Esophagus squamous epithelium (tissue), 5 donors: ENCODE data around the gene DOCK1. TPM values are rescaled to one million over a fixed set of nuclear protein-coding genes. Genes with fewer than 3 reads are reported as not detected.

Experiments used
- DNase-seq: peaks from one replicate; lab custom pipeline; 2025; lab: John Stamatoyannopoulos, UW
- H3K27ac ChIP-seq, 4 donors: fragments of 200-600 bp; sonication (generic); one replicate each; pipeline ENCODE4 v1.5.1; 2016 to 2019; ENCODE audit warnings: mild to moderate bottlenecking in 1 of 4
- H3K27me3 ChIP-seq, 4 donors: fragments of 200-600 bp; sonication (generic); 1 replicate in 3 of 4; 2 replicates in 1 of 4; pipeline versions ENCODE4 v1.5.1 to v1.6.0; 2017 to 2021; ENCODE audit warnings: antibody characterized with exemption in 1 of 4
- H3K36me3 ChIP-seq, 3 donors: fragments of 200-600 bp; sonication (generic); one replicate each; pipeline ENCODE4 v1.5.1; 2016 to 2019
- H3K4me1 ChIP-seq, 3 donors: fragments of 200-600 bp; sonication (generic); one replicate each; pipeline ENCODE4 v1.5.1; 2017 to 2019
- H3K4me3 ChIP-seq, 4 donors: fragments of 200-600 bp; sonication (generic); 1 replicate in 3 of 4; 2 replicates in 1 of 4; pipeline ENCODE4 v1.5.1; 2016 to 2019; ENCODE audit warnings: mild to moderate bottlenecking in 2 of 4, moderate library complexity in 1 of 4
- H3K9me3 ChIP-seq, 3 donors: fragments of 200-600 bp; sonication (generic); one replicate each; pipeline ENCODE4 v1.5.1; 2016 to 2019
- POLR2A ChIP-seq, 4 donors: fragments of 450-650 bp; IDR thresholded peaks; one replicate each; pipeline ENCODE4 v1.6.1; 2017; ENCODE audit warnings: antibody characterized with exemption in 4 of 4, mild to moderate bottlenecking in 4 of 4, moderate library complexity in 3 of 4
- WGBS, 2 donors: methylation state at CpG; one replicate each; pipeline ENCODE4 v1.1.5; 2018; 5-methylcytosine and 5-hydroxymethylcytosine counted together
- intact Hi-C: fragments of 100-400 bp; cut with DNase I; formaldehyde crosslinking; loops from one replicate; pipeline ENCODE4 v1.15.0; 2022
- total RNA-seq, 4 donors: library from RNA; depleted of rRNA; stranded (reverse); fragments of >200 nt; gene quantifications; one replicate each; pipeline ENCODE4 v1.1.0, GENCODE V29; 2016
- TF ChIP-seq, protein P1 (sequence below), 6 experiments: fragments of 450-650 bp in 4 of 6; fragments of 200-600 bp in 2 of 6; sonication (generic) in 2 of 6; IDR thresholded peaks; one replicate each; pipeline ENCODE4 v1.5.1; 2016 to 2019; ENCODE audit warnings: antibody characterized with exemption in 6 of 6, mild to moderate bottlenecking in 4 of 6, moderate library complexity in 4 of 6
- donor health status: DM: yes; HTN: yes; CAD: no.

Gene DOCK1
- total RNA-seq, 4 donors from 2014 or later, result 31.8 to 83.4 (median 49.8) TPM

DNA sequence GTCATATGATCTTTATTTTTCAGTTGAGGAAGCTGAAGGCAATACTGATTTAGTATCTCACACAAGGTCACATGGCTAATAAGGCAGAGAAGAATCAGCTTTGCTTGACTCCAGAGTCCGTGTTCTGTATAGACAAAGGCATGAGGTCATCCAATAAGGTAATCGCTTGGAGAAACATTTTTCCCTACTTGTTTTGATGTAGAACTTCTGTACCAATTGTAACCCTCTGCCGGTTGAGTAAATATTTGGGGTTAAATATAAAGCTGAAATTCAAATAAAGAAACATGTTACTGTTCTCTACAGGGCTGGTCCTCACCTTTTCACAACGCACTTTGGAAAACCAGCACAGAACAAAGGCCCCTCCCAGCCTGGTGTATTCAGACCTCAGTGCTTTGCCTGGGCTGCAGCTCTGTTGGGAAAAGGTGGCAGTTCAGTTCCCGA is 374.1 kb downstream of the DOCK1 start:
- H3K36me3 ChIP-seq, result peaks cover 0 to 11% (median 0%) of the 10 kb centered on the region in 3 donors
- no peaks in the 10 kb centered on the region for H3K27me3 ChIP-seq
- no peak for DNase-seq
- H3K4me3 ChIP-seq, result no peak overlapping the region
- TF ChIP-seq POLR2A (IDR thresholded peaks at IDR 0.05), result no peak
- TF ChIP-seq, protein P1, sequence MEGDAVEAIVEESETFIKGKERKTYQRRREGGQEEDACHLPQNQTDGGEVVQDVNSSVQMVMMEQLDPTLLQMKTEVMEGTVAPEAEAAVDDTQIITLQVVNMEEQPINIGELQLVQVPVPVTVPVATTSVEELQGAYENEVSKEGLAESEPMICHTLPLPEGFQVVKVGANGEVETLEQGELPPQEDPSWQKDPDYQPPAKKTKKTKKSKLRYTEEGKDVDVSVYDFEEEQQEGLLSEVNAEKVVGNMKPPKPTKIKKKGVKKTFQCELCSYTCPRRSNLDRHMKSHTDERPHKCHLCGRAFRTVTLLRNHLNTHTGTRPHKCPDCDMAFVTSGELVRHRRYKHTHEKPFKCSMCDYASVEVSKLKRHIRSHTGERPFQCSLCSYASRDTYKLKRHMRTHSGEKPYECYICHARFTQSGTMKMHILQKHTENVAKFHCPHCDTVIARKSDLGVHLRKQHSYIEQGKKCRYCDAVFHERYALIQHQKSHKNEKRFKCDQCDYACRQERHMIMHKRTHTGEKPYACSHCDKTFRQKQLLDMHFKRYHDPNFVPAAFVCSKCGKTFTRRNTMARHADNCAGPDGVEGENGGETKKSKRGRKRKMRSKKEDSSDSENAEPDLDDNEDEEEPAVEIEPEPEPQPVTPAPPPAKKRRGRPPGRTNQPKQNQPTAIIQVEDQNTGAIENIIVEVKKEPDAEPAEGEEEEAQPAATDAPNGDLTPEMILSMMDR (IDR thresholded peaks at IDR 0.05), result no peak
- intact Hi-C loops, result no loop called here
- H3K27ac ChIP-seq, result no peak overlapping the region
- no peaks in the 10 kb centered on the region for H3K9me3 ChIP-seq
- no peaks in the 10 kb centered on the region for H3K4me1 ChIP-seq
- WGBS, 2 donors, result 75 to 83% methylated on average over 5 of the region's 5 CpGs

DNA sequence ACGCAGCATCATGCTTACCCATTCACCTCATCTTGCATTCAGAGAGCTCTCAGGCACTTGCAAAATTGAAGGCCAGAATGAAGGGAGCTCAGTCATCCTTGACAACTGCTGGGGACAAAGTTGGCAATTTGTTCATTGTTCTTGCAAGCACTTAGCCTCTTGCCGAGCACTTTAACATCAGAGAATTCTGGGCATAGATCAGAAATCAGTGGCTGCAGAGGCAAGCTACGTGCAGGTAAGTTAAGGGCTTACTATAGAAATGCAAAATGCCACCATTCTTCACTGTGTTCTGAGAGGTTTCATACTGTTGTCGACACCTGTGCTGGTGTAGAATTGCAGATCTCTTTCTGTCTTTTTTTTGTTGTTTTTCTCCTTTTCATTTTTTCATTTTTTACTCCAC is 375.2 kb downstream of the DOCK1 start:
- no peak overlapping the region for H3K4me3 ChIP-seq
- H3K27me3 ChIP-seq, result no peaks in the 10 kb centered on the region
- intact Hi-C loops, result no loop called here
- DNase-seq, result no peak
- H3K9me3 ChIP-seq, result no peaks in the 10 kb centered on the region
- no peak overlapping the region for H3K27ac ChIP-seq
- no peaks in the 10 kb centered on the region for H3K4me1 ChIP-seq
- 87 to 98% methylated on average over 4 of the region's 4 CpGs for WGBS, 2 donors
- TF ChIP-seq POLR2A (IDR thresholded peaks at IDR 0.05), result no peak
- TF ChIP-seq, protein P1 (IDR thresholded peaks at IDR 0.05), result no peak
- peaks cover 0 to 11% (median 0%) of the 10 kb centered on the region in 3 donors for H3K36me3 ChIP-seq

DNA sequence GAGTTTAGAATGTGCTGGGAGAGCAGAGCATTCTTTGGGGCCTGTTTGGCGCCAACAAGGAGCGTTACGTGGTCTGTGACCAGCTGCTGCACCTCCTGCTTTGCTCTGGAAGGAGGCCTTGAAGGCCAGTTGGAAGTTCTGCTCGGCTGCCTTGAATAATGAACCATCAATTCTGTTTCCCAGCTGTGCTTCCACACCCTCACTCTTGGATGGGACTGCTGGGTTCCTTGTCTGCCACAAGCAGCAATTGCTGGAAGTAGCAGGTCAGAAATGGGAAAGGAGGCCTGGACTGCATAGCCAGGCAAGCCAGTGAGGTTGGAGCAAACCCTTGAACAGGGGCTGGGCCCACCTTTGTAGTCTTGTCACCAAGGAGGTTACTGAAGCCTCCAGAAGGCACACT is 377.8 kb downstream of the DOCK1 start:
- no peaks in the 10 kb centered on the region for H3K4me1 ChIP-seq
- H3K4me3 ChIP-seq, result no peak overlapping the region
- H3K27me3 ChIP-seq, result no peaks in the 10 kb centered on the region
- intact Hi-C loops, result no loop called here
- H3K36me3 ChIP-seq, result peaks cover 0 to 11% (median 0%) of the 10 kb centered on the region in 3 donors
- H3K9me3 ChIP-seq, result peaks cover 0 to 4% (median 0%) of the 10 kb centered on the region in 3 donors
- H3K27ac ChIP-seq, result no peak overlapping the region
- no peak for TF ChIP-seq POLR2A (IDR thresholded peaks at IDR 0.05)
- TF ChIP-seq, protein P1 (IDR thresholded peaks at IDR 0.05), result no peak
- WGBS, 2 donors, result 100% methylated on average over 1 of the region's 4 CpGs; no CpG with 5 or more reads in 1 of the 2 donors
- no peak for DNase-seq

DNA sequence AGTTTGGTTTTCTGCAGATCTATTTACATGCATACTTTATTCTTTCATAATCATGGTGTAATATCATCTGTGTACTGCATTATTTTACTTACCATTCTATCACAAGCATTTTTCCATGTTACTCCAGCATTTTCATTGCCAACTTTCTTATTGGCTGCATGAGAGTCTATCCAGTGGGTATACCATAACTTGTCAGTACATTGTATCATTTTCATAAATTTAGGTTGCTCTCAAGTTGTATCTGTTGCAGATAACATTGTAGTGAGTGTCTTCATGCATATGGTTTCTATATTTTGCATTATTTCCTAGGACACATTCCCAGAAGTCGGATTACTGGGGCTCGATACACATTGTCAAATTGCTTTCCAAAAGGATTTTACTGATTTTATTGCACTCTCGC is 378.3 kb downstream of the DOCK1 start:
- peaks cover 0 to 11% (median 0%) of the 10 kb centered on the region in 3 donors for H3K36me3 ChIP-seq
- intact Hi-C loops, result no loop called here
- TF ChIP-seq POLR2A (IDR thresholded peaks at IDR 0.05), result no peak
- TF ChIP-seq, protein P1 (IDR thresholded peaks at IDR 0.05), result no peak
- DNase-seq, result no peak
- WGBS, 2 donors, result 74 to 87% methylated on average over 3 of the region's 3 CpGs
- no peak overlapping the region for H3K27ac ChIP-seq
- H3K4me1 ChIP-seq, result no peaks in the 10 kb centered on the region
- H3K27me3 ChIP-seq, result no peaks in the 10 kb centered on the region
- H3K4me3 ChIP-seq, result no peak overlapping the region
- H3K9me3 ChIP-seq, result peaks cover 0 to 9% (median 0%) of the 10 kb centered on the region in 3 donors

DNA sequence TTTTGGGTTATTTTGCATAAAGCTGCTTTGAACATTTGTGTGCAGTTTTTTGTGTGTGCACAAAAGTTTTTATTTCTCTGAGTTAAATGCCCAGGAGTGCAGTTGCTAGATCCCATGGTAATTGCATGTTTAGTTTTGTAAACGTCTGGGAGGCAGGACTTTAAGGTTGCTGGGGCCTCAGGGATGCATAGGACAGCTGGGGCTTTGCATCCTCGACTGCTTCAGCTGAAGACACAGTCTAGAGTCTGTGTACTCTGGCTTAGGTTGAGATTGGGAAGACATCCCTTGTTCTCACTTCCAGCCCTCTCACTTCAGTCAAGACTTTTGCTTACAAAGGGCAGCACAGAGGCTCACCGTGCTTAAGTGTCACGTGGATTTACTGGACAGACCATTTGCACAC is 385.6 kb downstream of the DOCK1 start:
- H3K36me3 ChIP-seq, result peaks cover 0 to 13% (median 0%) of the 10 kb centered on the region in 3 donors
- peaks cover 0 to 9% (median 0%) of the 10 kb centered on the region in 3 donors for H3K9me3 ChIP-seq
- no peak for TF ChIP-seq POLR2A (IDR thresholded peaks at IDR 0.05)
- TF ChIP-seq, protein P1 (IDR thresholded peaks at IDR 0.05), result no peak
- no peak overlapping the region for H3K27ac ChIP-seq
- DNase-seq, result no peak
- H3K4me3 ChIP-seq, result no peak overlapping the region
- no peaks in the 10 kb centered on the region for H3K27me3 ChIP-seq
- intact Hi-C loops, result no loop called here
- no peaks in the 10 kb centered on the region for H3K4me1 ChIP-seq
- 60 to 74% methylated on average over 4 of the region's 4 CpGs for WGBS, 2 donors
